ENCODE measurements around the gene SNX1.

Gene SNX1

GRCh38 chr15:64164436-64164835 lies 68.7 kb downstream of the SNX1 start:
- no peak for DNase-seq

- no peak for DNase-seq
Observed at GRCh38 chr15:64166102-64166890, 70.5 kb downstream of the SNX1 start.

GRCh38 chr15:64180235-64180824 lies 84.5 kb downstream of the SNX1 start:
- peak; percentile 25 for DNase-seq

GRCh38 chr15:64182859-64183370 lies 87.1 kb downstream of the SNX1 start:
- DNase-seq: no peak

- no peak for DNase-seq
Observed at GRCh38 chr15:64185146-64185911, 89.5 kb downstream of the SNX1 start.

GRCh38 chr15:64187396-64188191 lies 91.8 kb downstream of the SNX1 start:
- no peak for DNase-seq

All from NCI-H1092 treated with DMSO at 0.1 percent for 48 hours (cell line).